ENCODE data around the gene PTPRN. TPM values are rescaled to one million over a fixed set of nuclear protein-coding genes. Genes with fewer than 3 reads are reported as not detected.

The PTPRN gene
- total RNA-seq, 1 donor from 2014 or later: 0.75 TPM

GRCh38 chr2:219350710-219351221 is 41.6 kb upstream of the PTPRN start:
- TF ChIP-seq, protein P1, sequence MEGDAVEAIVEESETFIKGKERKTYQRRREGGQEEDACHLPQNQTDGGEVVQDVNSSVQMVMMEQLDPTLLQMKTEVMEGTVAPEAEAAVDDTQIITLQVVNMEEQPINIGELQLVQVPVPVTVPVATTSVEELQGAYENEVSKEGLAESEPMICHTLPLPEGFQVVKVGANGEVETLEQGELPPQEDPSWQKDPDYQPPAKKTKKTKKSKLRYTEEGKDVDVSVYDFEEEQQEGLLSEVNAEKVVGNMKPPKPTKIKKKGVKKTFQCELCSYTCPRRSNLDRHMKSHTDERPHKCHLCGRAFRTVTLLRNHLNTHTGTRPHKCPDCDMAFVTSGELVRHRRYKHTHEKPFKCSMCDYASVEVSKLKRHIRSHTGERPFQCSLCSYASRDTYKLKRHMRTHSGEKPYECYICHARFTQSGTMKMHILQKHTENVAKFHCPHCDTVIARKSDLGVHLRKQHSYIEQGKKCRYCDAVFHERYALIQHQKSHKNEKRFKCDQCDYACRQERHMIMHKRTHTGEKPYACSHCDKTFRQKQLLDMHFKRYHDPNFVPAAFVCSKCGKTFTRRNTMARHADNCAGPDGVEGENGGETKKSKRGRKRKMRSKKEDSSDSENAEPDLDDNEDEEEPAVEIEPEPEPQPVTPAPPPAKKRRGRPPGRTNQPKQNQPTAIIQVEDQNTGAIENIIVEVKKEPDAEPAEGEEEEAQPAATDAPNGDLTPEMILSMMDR (conservative IDR thresholded peaks at IDR 0.05; ENCODE audit: low read depth, low read length): no peak
- no peak for DNase-seq (ENCODE audit: low read depth)
- H3K4me3 ChIP-seq (ENCODE audit: low read depth, low read length): no peak overlapping the region

DNA sequence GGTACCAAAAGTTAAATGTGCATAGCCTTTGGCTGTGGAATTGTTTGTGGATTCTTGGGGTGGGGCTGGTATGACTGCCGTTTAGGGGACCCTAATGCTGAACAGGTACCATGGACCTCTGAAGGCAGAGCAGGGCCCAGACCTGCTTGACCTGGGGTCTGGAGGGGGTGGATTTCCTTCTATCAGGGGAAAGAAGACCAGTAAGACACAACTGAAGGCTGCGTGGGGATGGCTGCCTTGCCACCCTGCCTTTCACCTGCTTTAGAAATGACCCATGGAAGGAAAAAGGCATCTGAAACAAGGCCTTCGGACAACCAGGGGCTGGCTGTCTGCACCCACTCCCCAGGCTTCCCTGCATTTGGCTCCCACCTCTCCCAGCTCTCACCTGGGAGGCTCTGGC is 41.0 kb upstream of the PTPRN start:
- no peak overlapping the region for H3K4me3 ChIP-seq (ENCODE audit: low read depth, low read length)
- DNase-seq (ENCODE audit: low read depth): no peak
- TF ChIP-seq, protein P1 (conservative IDR thresholded peaks at IDR 0.05; ENCODE audit: low read depth, low read length): no peak

DNA sequence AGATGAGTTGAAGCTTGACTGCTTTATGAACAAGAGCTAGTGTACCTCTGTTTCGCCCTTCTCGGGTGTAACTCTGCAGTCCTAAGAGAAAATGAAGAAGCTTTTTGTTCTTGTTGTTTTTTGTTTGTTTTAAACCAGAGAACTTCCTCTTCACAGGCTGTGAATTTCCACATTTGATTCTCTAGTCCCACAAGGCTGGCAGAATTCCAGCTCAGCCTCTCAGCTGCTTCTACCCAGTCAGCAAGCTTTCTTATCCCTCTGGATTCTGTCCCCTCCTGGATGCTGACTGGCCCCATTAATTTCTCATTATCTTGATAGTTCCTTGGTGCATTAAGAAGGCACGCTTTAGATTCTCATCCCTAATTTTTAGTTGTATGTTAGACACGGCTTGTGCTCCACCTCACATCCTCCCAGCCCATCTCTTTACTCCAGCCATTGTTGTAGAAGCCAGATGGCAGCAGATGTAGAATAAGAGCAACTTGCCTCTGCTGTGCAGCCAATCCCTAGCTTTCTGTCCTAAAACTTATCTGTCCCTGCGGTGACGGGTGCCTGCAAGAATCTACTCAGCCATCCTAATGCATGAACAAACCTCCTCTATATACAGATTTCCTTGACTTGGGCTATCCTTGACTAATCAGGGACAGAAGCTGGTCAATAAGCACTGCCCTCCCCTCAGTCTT is 35.7 kb upstream of the PTPRN start:
- no peak overlapping the region for H3K4me3 ChIP-seq (ENCODE audit: low read depth, low read length)
- TF ChIP-seq, protein P1 (conservative IDR thresholded peaks at IDR 0.05; ENCODE audit: low read depth, low read length): no peak
- no peak for DNase-seq (ENCODE audit: low read depth)

DNA sequence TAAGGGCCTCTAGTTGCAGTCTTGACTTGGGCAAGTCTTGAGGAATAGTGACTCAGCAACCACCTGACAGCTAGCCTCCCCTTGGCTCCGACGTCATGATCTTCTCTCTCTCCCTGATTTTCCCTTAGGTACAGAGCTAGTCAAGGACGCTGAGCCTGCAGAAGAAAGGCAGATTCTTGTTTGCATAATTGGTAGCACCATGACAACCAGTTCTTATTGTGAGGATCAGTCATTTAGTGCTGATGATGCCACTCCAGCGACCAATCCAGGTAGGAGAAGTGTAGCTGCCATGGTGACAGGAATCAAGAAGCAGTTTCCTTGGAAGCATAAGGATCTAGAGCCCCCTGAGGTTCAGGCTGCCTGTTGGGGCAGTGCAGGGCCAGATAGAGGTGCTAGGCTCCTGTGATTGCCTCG is 26.2 kb upstream of the PTPRN start:
- no peak overlapping the region for H3K4me3 ChIP-seq (ENCODE audit: low read depth, low read length)
- peak; percentile 25 for DNase-seq (ENCODE audit: low read depth)
- TF ChIP-seq, protein P1 (conservative IDR thresholded peaks at IDR 0.05; ENCODE audit: low read depth, low read length): no peak

DNA sequence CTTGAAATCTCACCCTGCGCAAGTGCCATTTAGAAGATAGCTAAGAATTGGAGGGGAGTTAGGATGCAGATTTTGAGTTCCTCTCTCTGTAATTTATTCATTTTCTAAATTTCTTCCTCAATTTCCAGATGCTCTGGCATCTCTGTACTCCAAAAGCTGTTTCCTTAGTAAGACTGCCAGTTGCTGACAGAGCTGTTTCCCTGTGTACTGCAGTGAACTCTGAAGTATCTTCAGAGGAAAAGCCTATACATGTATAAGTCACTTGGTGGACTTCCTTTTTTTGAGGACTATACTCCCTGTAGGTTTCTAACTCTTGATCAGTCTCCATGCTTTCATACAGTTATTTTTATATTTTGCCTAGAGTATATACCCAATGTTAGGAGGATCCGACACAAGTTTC is 24.9 kb upstream of the PTPRN start:
- no peak overlapping the region for H3K4me3 ChIP-seq (ENCODE audit: low read depth, low read length)
- DNase-seq (ENCODE audit: low read depth): no peak
- TF ChIP-seq, protein P1 (conservative IDR thresholded peaks at IDR 0.05; ENCODE audit: low read depth, low read length): no peak

GRCh38 chr2:219332542-219332941 is 23.3 kb upstream of the PTPRN start, which contains the start of gene RESP18:
Gene RESP18, minus strand, starts transcription at chr2:219332744.
- no peak for DNase-seq (ENCODE audit: low read depth)
- TF ChIP-seq, protein P1 (conservative IDR thresholded peaks at IDR 0.05; ENCODE audit: low read depth, low read length): no peak

More at GRCh38 chr2:219332542-219332941, 23.3 kb upstream of the PTPRN start, which contains the start of gene RESP18:
- no peak within 1 kb of the TSS for H3K4me3 ChIP-seq (ENCODE audit: low read depth, low read length)
